NT2/D1 (cell line): ENCODE data around the gene TIRAP.

Source experiments
- SUZ12 ChIP-seq: IDR thresholded peaks from 2 replicates; pipeline ENCODE4 v1.6.1; 2011; ENCODE audit not compliant: insufficient read length, insufficient read depth; ENCODE audit errors: extremely low read depth
- YY1 ChIP-seq: IDR thresholded peaks from 2 replicates; pipeline ENCODE4 v1.6.1; 2011; ENCODE audit not compliant: insufficient read length, insufficient read depth

DNA sequence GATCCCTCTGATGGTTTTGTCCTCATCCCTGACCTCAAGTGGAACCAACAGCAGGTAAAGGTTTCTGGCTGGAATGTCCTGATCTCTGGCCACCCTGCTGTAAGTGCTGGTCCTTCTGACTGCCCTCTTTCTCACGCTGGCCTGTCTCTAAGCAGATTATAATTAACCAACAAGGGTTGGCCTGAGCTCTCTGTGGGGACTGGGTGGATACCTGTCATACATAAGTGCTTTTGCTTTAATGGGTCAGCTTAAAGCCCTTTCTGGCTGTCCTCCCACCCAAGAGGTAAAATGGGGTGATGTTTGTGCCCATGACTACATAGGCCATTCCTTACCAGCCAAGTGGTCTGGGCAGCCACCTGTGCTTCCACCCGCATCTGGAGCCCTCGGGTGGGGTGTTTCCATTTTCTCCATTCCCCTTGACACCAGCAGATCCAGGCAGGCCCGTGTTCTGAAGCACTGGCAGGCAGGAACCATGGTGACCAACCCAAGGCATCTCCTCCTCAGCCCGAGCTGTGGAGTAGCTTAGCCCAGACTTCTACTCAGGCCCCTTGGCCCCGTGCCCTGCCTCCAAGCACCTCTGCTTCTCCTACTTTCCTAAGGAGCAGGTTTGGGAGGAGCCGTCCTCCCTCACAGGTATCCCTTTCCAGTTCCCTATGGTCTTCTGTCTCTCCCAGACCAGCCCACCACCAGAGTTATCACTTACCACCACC lies 55.6 kb downstream of the TIRAP start:
- TF ChIP-seq YY1 (no peak), SUZ12 (no peak)
